Uterus (tissue), 4 donors: ENCODE data around the gene CNPPD1. TPM values are rescaled to one million over a fixed set of nuclear protein-coding genes. Genes with fewer than 3 reads are reported as not detected.

Source experiments
- DNase-seq, 2 donors: peaks; one replicate each; pipeline ENCODE4 v3.0.0-alpha.2; 2019 to 2020
- H3K27ac ChIP-seq, 2 donors: fragments of 200-600 bp; sonication (generic); 1 replicate in 1 of 2; 2 replicates in 1 of 2; pipeline ENCODE4 v1.5.1; 2016 to 2018
- H3K27me3 ChIP-seq, 2 donors: fragments of 200-600 bp; sonication (generic); one replicate each; pipeline ENCODE4 v1.5.1; 2018 to 2019; ENCODE audit warnings: control low read depth in 1 of 2
- H3K36me3 ChIP-seq, 2 donors: fragments of 200-600 bp; sonication (generic); one replicate each; pipeline ENCODE4 v1.5.1; 2019; ENCODE audit warnings: control low read depth in 1 of 2
- H3K4me1 ChIP-seq, 2 donors: fragments of 200-600 bp; sonication (generic); one replicate each; pipeline ENCODE4 v1.5.1; 2018 to 2019; ENCODE audit warnings: control low read depth in 1 of 2
- H3K4me3 ChIP-seq, 2 donors: fragments of 200-600 bp; sonication (generic); 1 replicate in 1 of 2; 2 replicates in 1 of 2; pipeline ENCODE4 v1.5.1; 2018 to 2019; ENCODE audit warnings: mild to moderate bottlenecking in 1 of 2
- H3K9me3 ChIP-seq, 2 donors: fragments of 200-600 bp; sonication (generic); one replicate each; pipeline ENCODE4 v1.5.1; 2019; ENCODE audit warnings: control low read depth in 1 of 2
- POLR2A ChIP-seq, 2 donors: fragments of 450-650 bp; IDR thresholded peaks; one replicate each; pipeline ENCODE4 v1.6.1; 2016; ENCODE audit warnings: antibody characterized with exemption in 2 of 2, mild to moderate bottlenecking in 1 of 2, moderate library complexity in 1 of 2
- intact Hi-C: fragments of 100-400 bp; cut with DNase I; formaldehyde crosslinking; loops from one replicate; pipeline ENCODE4 v1.15.1; 2023; ENCODE audit warnings: low total_unique reads
- total RNA-seq, 4 donors: library from RNA; depleted of rRNA in 3 of 4; stranded (reverse); fragments of >200 nt in 3 of 4; gene quantifications; one replicate each; pipeline versions ENCODE4 v1.1.0 to v1.2.4, GENCODE V29; 2014 to 2023
- TF ChIP-seq, protein P1 (sequence below), 4 experiments: fragments of 200-600 bp in 2 of 4; fragments of 450-650 bp in 2 of 4; sonication (generic) in 2 of 4; IDR thresholded peaks; one replicate each; pipeline ENCODE4 v1.5.1; 2016 to 2019; ENCODE audit warnings: antibody characterized with exemption in 4 of 4, mild to moderate bottlenecking in 2 of 4, moderate library complexity in 1 of 4
- donor health status: DM: yes; HTN: yes; CAD: no.

The CNPPD1 gene
- total RNA-seq, 4 donors from 2014 or later, result 3.1 to 56.2 (median 35.8) TPM

DNA sequence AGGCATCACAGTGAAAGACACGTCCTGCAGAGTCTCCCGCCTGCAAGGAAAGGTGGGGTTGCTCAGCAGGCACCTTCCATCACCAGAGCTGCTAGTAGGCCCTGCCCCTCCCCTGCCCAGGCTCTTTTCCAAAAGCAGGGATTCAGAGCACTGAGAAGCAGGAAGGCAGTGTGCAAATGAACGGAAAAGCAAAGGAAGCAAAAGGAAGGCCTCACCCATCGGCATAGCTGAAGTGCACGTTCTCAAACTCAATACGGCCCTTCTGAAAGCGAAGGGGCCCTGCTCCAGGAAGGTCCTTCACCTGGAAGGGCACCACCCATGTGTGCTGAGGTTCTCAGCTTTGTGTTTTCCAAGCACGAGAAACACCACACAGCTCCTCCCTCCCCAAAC is 36.3 kb upstream of the CNPPD1 start:
- H3K27me3 ChIP-seq, result no peaks in the 10 kb centered on the region
- H3K9me3 ChIP-seq, result no peaks in the 10 kb centered on the region
- peaks cover 0 to 6% of the 10 kb centered on the region in 2 donors for H3K4me1 ChIP-seq
- H3K36me3 ChIP-seq, result no peaks in the 10 kb centered on the region
- DNase-seq, result no peak
- TF ChIP-seq POLR2A (IDR thresholded peaks at IDR 0.05), result no peak
- TF ChIP-seq, protein P1, sequence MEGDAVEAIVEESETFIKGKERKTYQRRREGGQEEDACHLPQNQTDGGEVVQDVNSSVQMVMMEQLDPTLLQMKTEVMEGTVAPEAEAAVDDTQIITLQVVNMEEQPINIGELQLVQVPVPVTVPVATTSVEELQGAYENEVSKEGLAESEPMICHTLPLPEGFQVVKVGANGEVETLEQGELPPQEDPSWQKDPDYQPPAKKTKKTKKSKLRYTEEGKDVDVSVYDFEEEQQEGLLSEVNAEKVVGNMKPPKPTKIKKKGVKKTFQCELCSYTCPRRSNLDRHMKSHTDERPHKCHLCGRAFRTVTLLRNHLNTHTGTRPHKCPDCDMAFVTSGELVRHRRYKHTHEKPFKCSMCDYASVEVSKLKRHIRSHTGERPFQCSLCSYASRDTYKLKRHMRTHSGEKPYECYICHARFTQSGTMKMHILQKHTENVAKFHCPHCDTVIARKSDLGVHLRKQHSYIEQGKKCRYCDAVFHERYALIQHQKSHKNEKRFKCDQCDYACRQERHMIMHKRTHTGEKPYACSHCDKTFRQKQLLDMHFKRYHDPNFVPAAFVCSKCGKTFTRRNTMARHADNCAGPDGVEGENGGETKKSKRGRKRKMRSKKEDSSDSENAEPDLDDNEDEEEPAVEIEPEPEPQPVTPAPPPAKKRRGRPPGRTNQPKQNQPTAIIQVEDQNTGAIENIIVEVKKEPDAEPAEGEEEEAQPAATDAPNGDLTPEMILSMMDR (IDR thresholded peaks at IDR 0.05), result no peak
- no peak overlapping the region for H3K27ac ChIP-seq
- intact Hi-C loops, result no loop called here
- no peak overlapping the region for H3K4me3 ChIP-seq

GRCh38 chr2:219210886-219211362 is 34.2 kb upstream of the CNPPD1 start:
- TF ChIP-seq POLR2A (IDR thresholded peaks at IDR 0.05), result no peak
- TF ChIP-seq, protein P1 (IDR thresholded peaks at IDR 0.05), result no peak
- intact Hi-C loops, result no loop called here

GRCh38 chr2:219210196-219210885 is 33.6 kb upstream of the CNPPD1 start:
- Histone ChIP-seq H3K27ac (no peak overlapping the region), H3K36me3 (no peaks in the 10 kb centered on the region)
- intact Hi-C loops, result no loop called here

More at GRCh38 chr2:219210886-219211362, 34.2 kb upstream of the CNPPD1 start:
- DNase-seq, result no peak
- Histone ChIP-seq H3K9me3 (no peaks in the 10 kb centered on the region), H3K27me3 (no peaks in the 10 kb centered on the region), H3K36me3 (no peaks in the 10 kb centered on the region), H3K27ac (no peak overlapping the region), H3K4me3 (no peak overlapping the region), H3K4me1 (peaks cover 0 to 7% of the 10 kb centered on the region in 2 donors)

GRCh38 chr2:219209236-219210195 is 32.8 kb upstream of the CNPPD1 start:
- no peak overlapping the region for H3K4me3 ChIP-seq
- no peak overlapping the region for H3K27ac ChIP-seq
- no peaks in the 10 kb centered on the region for H3K9me3 ChIP-seq
- H3K36me3 ChIP-seq, result no peaks in the 10 kb centered on the region
- peaks cover 0 to 7% of the 10 kb centered on the region in 2 donors for H3K4me1 ChIP-seq
- intact Hi-C loops, result no loop called here
- no peaks in the 10 kb centered on the region for H3K27me3 ChIP-seq
- TF ChIP-seq POLR2A (IDR thresholded peaks at IDR 0.05), result no peak
- TF ChIP-seq, protein P1 (IDR thresholded peaks at IDR 0.05), result no peak
- DNase-seq, result no peak

More at GRCh38 chr2:219210196-219210885, 33.6 kb upstream of the CNPPD1 start:
- Histone ChIP-seq H3K9me3 (no peaks in the 10 kb centered on the region), H3K27me3 (no peaks in the 10 kb centered on the region), H3K4me3 (no peak overlapping the region), H3K4me1 (peaks cover 0 to 7% of the 10 kb centered on the region in 2 donors)
- TF ChIP-seq POLR2A (IDR thresholded peaks at IDR 0.05), result no peak
- TF ChIP-seq, protein P1 (IDR thresholded peaks at IDR 0.05), result no peak
- DNase-seq, result no peak
